ENCODE measurements around the gene ZNF460.
A peak's percentile ranks its signal among the peaks of the same experiment; 100 is the strongest.

ZNF460 gene

GRCh38 chr19:57280962-57281400 lies 696 bp downstream of the ZNF460 start:
- DNase-seq (ENCODE audit: low spot score), result peak; percentile 3

- no peak for DNase-seq (ENCODE audit: low spot score)
These were observed 1.8 kb downstream of the ZNF460 start for GRCh38 chr19:57282011-57282643.

GRCh38 chr19:57288373-57288772 lies 8.1 kb downstream of the ZNF460 start:
- no peak for DNase-seq (ENCODE audit: low spot score)

- DNase-seq (ENCODE audit: low spot score), result no peak
These were observed 10.7 kb downstream of the ZNF460 start for GRCh38 chr19:57290970-57291369.

GRCh38 chr19:57292547-57292946 lies 12.3 kb downstream of the ZNF460 start:
- DNase-seq (ENCODE audit: low spot score), result no peak

- DNase-seq (ENCODE audit: low spot score), result no peak
These were observed 13.4 kb downstream of the ZNF460 start for GRCh38 chr19:57293719-57294118.

- no peak for DNase-seq (ENCODE audit: low spot score)
These were observed 21.8 kb downstream of the ZNF460 start for GRCh38 chr19:57302020-57302465.

DNA sequence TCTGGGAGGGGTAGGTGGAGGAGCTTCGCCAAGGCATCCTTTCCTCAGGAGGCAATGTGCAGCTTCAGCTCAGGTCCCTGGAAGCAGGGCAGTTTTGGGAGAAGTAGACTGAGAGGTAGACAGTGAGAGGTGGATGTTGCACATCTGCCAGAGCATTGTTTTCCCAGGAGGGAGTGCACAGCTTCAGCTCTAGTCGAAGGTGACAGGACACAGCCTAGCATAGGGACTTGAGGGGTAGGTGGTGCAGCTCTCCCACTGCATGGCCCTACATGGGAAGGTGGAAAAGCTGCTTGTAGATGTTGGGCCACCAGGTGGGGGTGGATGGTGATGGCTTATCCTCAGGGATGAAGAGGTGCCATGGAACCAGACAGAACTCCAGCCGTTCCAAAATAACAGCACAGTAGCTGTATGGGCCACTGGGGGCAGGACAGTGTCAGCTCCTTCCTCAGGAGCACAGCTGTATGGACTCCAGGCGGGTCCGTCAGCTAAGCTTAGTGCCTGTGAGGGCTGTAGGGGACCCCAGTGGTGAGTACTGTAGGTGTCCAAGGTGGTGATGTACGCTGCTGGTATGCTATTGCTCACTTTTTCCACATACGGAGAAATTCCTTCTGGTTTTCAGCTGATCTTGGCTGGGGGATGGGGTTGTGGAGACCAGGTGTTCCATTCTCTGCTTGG lies 22.6 kb downstream of the ZNF460 start:
- DNase-seq (ENCODE audit: low spot score), result no peak

DNA sequence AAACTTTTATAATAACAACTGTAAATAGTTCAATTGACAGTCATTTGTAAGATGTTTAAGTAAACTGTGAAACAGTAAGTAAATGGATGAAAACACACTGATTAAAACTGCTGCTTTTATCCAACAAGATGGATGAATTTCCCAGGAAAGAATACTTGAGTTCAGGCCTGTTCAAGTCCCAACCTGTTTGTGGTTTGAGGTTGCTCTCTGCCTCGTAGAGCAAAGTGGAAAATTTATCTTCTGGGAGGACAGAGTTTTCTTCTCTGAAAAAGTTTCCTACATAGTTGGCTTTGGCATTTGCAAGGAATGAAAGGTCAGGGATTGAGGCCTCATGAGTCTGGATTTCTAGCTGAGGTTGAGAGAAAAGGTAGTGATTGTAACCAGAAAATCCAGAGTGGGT lies 24.8 kb downstream of the ZNF460 start:
- no peak for DNase-seq (ENCODE audit: low spot score)

- no peak for DNase-seq (ENCODE audit: low spot score)
These were observed 28.2 kb downstream of the ZNF460 start for GRCh38 chr19:57308514-57308913.

GRCh38 chr19:57310792-57311191 lies 30.5 kb downstream of the ZNF460 start:
- no peak for DNase-seq (ENCODE audit: low spot score)

DNA sequence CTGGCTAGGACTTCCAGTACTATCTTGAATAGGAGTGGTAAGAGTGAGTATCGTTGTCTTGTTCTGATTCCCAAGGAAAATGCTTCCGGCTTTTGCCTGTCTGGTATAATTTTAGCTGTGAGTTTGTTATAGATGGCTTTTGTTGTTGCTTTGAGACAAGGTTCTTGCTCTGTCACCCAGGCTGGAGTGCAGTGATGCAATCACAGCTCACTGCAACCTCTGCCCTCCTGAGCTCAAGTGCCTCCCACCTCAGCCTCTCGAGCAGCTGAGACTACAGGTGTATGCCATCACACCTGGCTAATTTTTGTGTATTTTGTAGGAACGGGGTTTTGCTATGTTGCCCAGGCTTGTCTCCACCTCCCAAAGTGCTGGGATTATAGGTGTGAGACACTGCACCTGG lies 33.9 kb downstream of the ZNF460 start:
- no peak for DNase-seq (ENCODE audit: low spot score)

GRCh38 chr19:57317503-57317902 lies 37.2 kb downstream of the ZNF460 start:
- peak; percentile 25 for DNase-seq (ENCODE audit: low spot score)

DNA sequence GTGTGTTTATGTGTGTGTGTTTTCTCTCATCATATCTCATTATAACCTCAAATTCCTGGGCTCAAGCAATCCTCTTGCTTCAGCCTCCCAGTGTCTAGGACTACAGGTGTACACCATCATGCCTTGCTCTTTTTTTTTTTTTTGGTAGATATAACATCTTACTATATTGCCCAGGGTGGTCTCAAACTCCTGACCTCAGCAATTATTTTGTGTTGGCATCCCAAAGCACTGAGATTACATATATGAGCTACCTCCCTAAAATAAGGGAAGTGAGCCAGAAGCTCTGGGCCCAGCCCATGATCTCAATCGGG lies 39.5 kb downstream of the ZNF460 start:
- no peak for DNase-seq (ENCODE audit: low spot score)

DNA sequence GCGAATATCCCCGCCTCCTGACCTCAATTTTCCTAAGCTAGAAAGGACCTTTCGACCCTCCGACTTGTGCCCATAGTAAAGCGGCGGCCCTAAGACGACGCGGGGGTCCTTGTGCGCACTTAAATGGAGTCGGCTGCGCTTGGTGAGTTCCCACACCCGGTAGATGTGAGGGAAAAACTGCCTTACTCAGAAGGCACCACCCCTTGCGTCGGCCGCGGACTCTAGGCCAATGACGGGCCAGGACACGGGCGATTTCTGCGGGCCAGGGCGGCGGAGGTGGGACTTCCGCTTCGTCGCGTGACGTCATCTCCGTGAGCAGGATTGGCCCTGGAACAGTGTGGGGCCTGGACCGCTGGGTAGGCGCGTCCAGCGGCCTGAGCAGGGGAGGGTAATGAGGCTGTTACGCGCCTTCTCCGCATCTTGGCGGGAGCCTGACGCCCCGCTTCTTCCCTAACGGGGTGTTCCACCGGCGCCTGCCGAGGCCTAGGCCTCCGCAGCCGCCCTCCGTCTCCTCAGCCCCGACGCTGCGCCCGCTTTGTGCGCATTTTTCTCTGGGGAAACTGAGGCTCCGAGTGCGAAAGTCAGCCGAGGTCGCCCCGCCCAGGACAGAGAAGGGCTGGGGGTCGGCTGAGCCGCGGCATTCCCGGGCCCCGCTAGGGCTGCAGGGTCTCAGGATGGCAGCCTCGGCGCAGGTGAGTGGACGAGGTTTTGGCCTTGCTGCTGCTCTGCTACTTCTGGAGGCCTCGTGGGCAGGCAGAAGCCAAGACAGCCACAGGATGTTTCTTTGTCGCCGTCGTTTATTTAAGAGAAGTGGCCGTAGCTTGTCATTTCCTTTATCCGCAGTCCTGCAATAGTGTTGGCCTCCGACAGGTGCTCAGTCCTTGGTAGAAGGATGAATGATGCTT lies 40.1 kb downstream of the ZNF460 start, which contains the start of gene ZNF543:
Gene ZNF543, plus strand, starts transcription at position 293 of the 905 bp plus-strand sequence. Its CDS starts 382 bp downstream, at position 675.
- DNase-seq (ENCODE audit: low spot score), result peak; percentile 98

- no peak for DNase-seq (ENCODE audit: low spot score)
These were observed 40.8 kb downstream of the ZNF460 start for GRCh38 chr19:57321116-57321515.

DNA sequence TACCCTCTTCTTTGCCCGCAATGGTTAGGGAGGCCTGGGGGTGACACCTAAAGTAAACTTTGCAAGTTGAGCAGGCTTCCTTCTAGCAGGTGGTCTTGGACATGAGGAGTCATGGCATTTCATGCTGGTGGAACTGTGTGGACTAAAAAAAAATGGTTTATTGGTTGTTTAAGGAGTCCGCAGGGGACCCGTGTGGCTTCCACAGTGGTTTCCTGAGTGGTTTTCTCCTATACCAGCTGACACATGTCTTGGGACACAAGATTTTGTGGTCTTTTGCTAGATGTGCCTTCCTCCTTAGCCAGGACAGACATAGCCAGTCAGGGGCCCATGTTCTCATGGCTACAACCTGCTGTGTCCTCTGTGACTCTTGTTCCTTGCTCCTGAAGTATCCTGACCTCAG lies 41.5 kb downstream of the ZNF460 start:
- DNase-seq (ENCODE audit: low spot score), result no peak

- DNase-seq (ENCODE audit: low spot score), result no peak
These were observed 44.7 kb downstream of the ZNF460 start for GRCh38 chr19:57324992-57325391.

DNA sequence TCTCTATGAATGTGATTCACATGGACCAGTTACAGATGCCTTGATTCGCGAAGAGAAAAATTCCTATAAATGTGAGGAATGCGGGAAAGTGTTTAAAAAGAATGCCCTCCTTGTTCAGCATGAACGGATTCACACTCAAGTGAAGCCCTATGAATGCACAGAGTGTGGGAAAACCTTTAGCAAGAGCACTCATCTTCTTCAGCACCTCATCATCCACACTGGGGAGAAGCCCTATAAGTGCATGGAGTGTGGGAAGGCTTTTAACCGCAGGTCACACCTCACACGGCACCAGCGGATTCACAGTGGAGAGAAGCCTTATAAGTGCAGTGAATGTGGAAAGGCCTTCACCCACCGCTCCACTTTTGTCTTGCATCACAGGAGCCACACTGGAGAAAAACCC lies 47.7 kb downstream of the ZNF460 start:
- DNase-seq (ENCODE audit: low spot score), result no peak

- no peak for DNase-seq (ENCODE audit: low spot score)
These were observed 53.9 kb downstream of the ZNF460 start for GRCh38 chr19:57334191-57334590.

DNA sequence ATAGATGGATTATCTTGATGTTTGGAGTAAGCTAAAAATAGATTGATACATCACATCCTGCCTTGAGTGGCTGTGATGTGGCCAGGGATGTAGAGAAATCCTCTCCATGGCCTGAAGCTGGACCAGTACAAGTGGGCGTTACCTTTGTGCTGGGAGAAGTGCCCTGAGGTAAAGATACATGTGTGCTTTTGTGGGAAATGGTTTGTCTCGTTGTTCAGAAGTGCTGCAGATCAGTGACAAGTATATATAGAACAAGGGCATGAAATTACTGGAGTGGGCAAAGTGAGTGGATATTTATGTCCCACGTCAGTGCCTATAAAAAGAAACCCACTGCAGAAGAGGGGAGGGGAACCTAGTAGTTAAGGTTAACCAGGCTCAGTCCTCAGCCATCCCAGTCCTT lies 58.6 kb downstream of the ZNF460 start:
- DNase-seq (ENCODE audit: low spot score), result no peak

GRCh38 chr19:57342582-57342981 lies 62.3 kb downstream of the ZNF460 start:
- no peak for DNase-seq (ENCODE audit: low spot score)
